Nephron (organoid): Measurements from ENCODE around the gene ZBTB24.

Experiments
- H3K27ac Mint-ChIP-seq, 3 experiments: 2 replicates each; pipeline ENCODE4 v1.8.0; 2020; ENCODE audit warnings: mixed read lengths in 3 of 3, mild to moderate bottlenecking in 2 of 3, moderate library complexity in 1 of 3
- H3K27me3 Mint-ChIP-seq: 2 replicates; pipeline ENCODE4 v1.8.0; 2021; ENCODE audit warnings: low read depth, mild to moderate bottlenecking, moderate library complexity, mixed read lengths
- H3K36me3 Mint-ChIP-seq: 2 replicates; pipeline ENCODE4 v1.8.0; 2020; ENCODE audit warnings: low read depth, mixed read lengths
- H3K4me1 Mint-ChIP-seq: 2 replicates; pipeline ENCODE4 v1.8.0; 2020; ENCODE audit warnings: mixed read lengths
- H3K4me3 Mint-ChIP-seq, 3 experiments: 2 replicates each; pipeline ENCODE4 v1.8.0; 2020; ENCODE audit warnings: mild to moderate bottlenecking in 3 of 3, mixed read lengths in 3 of 3, moderate library complexity in 2 of 3
- H3K9me3 Mint-ChIP-seq: 2 replicates; pipeline ENCODE4 v1.8.0; 2020; ENCODE audit warnings: mixed read lengths
- TF ChIP-seq, protein P1 (sequence below), 3 experiments: fragments of 200-600 bp; sonication (generic); IDR thresholded peaks; one replicate each; pipeline ENCODE4 v1.5.0; 2021; ENCODE audit warnings: antibody characterized with exemption in 3 of 3; ENCODE audit not compliant: unreplicated experiment in 3 of 3

ZBTB24 gene

DNA sequence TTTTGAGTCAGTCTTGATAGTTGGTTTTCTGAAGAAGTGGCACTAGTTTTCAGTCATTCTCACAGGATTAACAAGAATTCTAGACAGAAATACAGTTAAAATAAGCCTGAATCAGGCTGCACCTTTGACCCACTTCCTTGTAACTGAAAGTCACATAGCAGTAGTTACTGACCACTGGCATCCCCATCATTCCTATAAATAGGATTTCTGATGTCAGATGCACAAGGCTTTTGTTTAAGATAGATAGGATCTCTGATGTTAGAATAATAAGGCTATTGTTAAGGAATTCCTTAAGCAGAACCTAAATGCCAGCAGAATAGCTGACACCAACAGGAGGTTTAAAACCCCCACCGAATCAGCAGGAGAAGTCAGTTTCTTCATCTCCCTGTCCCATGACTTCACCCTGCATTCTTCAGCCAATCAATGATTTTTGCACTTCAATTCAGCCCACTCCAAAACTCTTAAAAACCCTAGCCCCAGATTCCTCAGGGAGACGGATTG is 30.6 kb upstream of the ZBTB24 start:
- H3K36me3 Mint-ChIP-seq, result no peaks in the 10 kb centered on the region
- H3K27ac Mint-ChIP-seq, result peak overlapping the region in 1 of 3 experiments; percentile 42
- no peaks in the 10 kb centered on the region for H3K27me3 Mint-ChIP-seq
- no peaks in the 10 kb centered on the region for H3K9me3 Mint-ChIP-seq
- peaks cover 20% of the 10 kb centered on the region for H3K4me1 Mint-ChIP-seq
- H3K4me3 Mint-ChIP-seq, result no peak overlapping the region
- TF ChIP-seq, protein P1, sequence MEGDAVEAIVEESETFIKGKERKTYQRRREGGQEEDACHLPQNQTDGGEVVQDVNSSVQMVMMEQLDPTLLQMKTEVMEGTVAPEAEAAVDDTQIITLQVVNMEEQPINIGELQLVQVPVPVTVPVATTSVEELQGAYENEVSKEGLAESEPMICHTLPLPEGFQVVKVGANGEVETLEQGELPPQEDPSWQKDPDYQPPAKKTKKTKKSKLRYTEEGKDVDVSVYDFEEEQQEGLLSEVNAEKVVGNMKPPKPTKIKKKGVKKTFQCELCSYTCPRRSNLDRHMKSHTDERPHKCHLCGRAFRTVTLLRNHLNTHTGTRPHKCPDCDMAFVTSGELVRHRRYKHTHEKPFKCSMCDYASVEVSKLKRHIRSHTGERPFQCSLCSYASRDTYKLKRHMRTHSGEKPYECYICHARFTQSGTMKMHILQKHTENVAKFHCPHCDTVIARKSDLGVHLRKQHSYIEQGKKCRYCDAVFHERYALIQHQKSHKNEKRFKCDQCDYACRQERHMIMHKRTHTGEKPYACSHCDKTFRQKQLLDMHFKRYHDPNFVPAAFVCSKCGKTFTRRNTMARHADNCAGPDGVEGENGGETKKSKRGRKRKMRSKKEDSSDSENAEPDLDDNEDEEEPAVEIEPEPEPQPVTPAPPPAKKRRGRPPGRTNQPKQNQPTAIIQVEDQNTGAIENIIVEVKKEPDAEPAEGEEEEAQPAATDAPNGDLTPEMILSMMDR (IDR thresholded peaks at IDR 0.05; ENCODE audit: unreplicated experiment in 3 of 3), result no peak

DNA sequence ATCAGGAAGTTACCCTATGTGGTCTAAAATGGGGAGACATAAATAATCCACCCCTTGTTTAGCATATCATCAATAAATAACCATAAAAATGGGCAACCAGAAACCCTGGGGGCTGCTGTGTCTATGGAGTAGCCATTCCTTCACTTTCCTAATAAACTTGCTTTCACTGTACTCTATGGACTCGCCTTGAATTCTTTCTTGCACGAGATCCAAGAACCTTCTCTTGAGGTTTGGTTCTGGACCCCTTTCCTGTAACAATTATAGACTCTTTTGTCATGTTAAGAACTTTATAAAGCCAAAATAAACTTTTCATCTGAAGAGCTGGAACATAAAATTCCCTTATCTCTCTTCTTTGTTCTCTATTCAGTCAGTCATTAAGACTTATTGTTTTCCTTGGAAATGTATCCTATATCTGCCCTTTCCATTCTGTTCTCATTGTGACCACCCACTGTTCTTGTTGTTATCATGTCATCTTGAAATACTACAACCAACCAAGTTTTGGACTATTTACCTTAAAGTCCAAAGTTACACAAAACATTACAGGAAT is 29.3 kb upstream of the ZBTB24 start:
- peak overlapping the region; percentile 16 to 82 (median 65) for H3K27ac Mint-ChIP-seq
- H3K4me1 Mint-ChIP-seq, result peaks cover 32% of the 10 kb centered on the region

DNA sequence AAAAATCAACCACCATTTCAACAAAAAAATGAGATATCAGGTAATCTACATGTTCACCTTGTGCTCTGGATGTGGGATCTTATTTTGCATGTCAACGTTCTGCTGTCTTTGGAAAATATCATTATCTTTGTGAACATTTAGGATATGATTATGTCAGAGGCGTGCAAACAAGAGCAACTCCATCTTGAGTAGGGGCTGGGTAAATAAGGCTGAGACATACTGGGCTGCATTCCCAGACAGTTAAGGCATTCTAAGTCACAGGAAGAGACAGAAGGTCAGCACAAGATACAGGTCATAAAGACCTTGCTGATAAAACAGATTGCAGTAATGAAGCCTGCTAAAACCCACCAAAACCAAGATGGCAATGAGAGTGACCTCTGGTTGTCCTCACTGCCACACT is 28.8 kb upstream of the ZBTB24 start:
- TF ChIP-seq, protein P1 (IDR thresholded peaks at IDR 0.05; ENCODE audit: unreplicated experiment in 3 of 3), result no peak
- peak overlapping the region; percentile 16 to 82 (median 65) for H3K27ac Mint-ChIP-seq
- no peaks in the 10 kb centered on the region for H3K36me3 Mint-ChIP-seq
- H3K4me1 Mint-ChIP-seq, result peaks cover 37% of the 10 kb centered on the region
- H3K9me3 Mint-ChIP-seq, result no peaks in the 10 kb centered on the region
- no peak overlapping the region for H3K4me3 Mint-ChIP-seq
- H3K27me3 Mint-ChIP-seq, result no peaks in the 10 kb centered on the region

More for the DNA sequence above, 29.3 kb upstream of the ZBTB24 start:
- no peaks in the 10 kb centered on the region for H3K27me3 Mint-ChIP-seq
- H3K36me3 Mint-ChIP-seq, result no peaks in the 10 kb centered on the region
- H3K9me3 Mint-ChIP-seq, result no peaks in the 10 kb centered on the region
- no peak overlapping the region for H3K4me3 Mint-ChIP-seq
- TF ChIP-seq, protein P1 (IDR thresholded peaks at IDR 0.05; ENCODE audit: unreplicated experiment in 3 of 3), result no peak

DNA sequence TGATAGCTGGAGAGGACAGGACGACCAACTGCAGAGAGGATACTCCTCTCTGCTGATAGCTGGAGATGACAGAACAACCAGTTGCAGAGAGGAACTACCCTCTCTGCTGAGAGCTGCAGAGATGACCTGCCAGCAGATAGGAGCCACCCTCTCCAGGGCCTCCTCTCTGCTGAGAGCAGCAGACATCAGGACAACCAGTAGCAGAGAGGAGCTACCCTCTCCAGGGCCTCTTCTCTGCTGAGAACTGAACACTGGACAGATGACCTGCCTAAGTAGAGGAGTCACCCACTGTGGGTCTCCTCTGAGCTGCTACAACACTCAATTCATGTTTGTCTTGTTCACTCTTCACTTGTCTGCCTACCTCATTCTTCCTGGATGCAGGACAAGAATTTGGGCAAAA is 27.3 kb upstream of the ZBTB24 start:
- H3K36me3 Mint-ChIP-seq, result no peaks in the 10 kb centered on the region
- H3K9me3 Mint-ChIP-seq, result no peaks in the 10 kb centered on the region
- TF ChIP-seq, protein P1 (IDR thresholded peaks at IDR 0.05; ENCODE audit: unreplicated experiment in 3 of 3), result no peak
- H3K27ac Mint-ChIP-seq, result no peak overlapping the region
- peaks cover 43% of the 10 kb centered on the region for H3K4me1 Mint-ChIP-seq
- no peaks in the 10 kb centered on the region for H3K27me3 Mint-ChIP-seq
- no peak overlapping the region for H3K4me3 Mint-ChIP-seq

DNA sequence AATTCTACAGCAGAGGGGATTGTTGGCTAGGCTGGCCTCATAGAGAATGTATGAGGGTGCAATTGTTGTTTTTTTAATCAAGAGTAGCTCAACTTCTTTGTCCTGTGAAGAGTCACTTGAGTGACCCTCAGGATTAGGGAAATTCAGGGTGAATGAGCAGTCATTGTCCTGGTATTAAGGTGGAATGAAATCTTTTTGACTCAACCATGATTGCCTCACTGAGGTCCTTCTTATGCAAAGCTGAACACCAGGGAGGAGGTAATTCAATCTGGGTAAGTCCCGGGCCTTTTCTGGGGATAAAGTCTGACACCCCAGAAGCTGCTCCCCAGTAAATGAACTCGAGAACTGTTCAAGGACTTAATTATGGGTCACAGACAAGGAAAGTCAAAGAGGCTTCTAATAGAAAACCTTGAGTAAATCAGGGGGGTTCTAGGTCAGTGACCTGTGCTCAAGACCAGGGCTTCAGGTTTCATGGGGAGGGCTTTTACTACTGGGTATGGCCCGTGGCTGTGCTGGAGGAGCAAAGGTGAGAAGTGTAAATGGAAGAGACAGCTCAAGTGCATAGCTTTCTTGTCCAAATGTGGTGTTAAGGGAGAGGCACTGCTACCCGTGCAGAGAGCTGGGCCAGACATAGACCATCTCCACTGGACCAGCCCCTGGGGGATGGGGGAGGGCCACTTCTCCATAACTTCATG is 25.3 kb upstream of the ZBTB24 start:
- Mint-ChIP-seq H3K9me3 (no peaks in the 10 kb centered on the region), H3K27me3 (no peaks in the 10 kb centered on the region), H3K4me3 (no peak overlapping the region), H3K36me3 (no peaks in the 10 kb centered on the region), H3K4me1 (peaks cover 38% of the 10 kb centered on the region), H3K27ac (peak overlapping the region; percentile 44 to 76 (median 71))
- TF ChIP-seq, protein P1 (IDR thresholded peaks at IDR 0.05; ENCODE audit: unreplicated experiment in 3 of 3), result no peak
